Epithelial cell of esophagus (primary cell): Measurements from ENCODE around the gene DCUN1D4.

Experiments used
- DNase-seq: peaks from one replicate; pipeline ENCODE4 v3.0.0; 2010; ENCODE audit warnings: low read depth
- H3K4me3 ChIP-seq: 2 replicates; pipeline ENCODE4 v1.5.1; 2011; ENCODE audit warnings: mild to moderate bottlenecking, low read length, control low read depth
- CTCF ChIP-seq: IDR thresholded peaks from 2 replicates; pipeline ENCODE4 v1.5.1; 2011; ENCODE audit warnings: low read depth, mild to moderate bottlenecking, low read length, control low read depth, inconsistent platforms; ENCODE audit not compliant: insufficient read depth; ENCODE audit errors: missing control alignments

Gene DCUN1D4

GRCh38 chr4:51842554-51843308 lies at the start of gene DCUN1D4:
DCUN1D4 (plus strand) TSS chr4:51843153; CDS start chr4:51843243, 90 bp downstream.
- DNase-seq, result peak; percentile 100
- H3K4me3 ChIP-seq, result peak within 1 kb of the TSS; percentile 69
- peak; percentile 32 for TF ChIP-seq CTCF

DNA sequence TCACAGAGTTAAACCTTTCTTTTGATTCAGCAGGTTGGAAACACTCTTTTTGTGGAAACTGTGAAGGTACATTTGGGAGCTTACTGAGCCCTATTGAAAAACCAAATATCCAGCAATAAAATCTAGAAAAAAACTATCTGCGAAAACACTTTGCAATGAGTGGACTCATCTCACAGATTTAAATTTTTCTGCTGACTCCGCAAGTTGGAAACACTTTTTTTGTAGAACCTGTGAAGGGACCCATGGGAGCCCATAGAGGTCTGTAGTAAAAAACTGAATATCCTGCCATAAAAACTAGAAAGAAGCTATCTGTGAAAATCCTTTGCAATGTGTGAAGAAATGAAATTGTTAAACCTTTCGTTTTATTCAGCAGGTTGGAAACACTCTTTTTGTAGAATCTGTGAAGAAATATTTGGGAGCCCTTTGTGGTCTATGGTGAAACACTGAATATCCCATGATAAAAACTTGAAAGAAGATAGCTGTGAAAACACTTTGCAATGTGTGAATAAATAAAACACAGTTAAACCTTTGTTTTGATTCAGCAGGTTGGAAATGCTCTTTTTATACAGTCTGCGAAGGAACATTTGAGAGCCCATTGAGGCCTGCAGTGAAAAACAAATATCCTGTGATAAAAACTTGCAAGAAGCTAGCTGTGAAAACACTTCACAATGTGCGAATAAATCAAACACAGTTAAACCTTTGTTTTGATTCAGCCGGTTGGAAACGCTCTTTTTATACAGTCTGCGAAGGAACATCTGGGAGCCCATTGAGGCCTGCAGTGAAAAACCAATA lies 22.3 kb upstream of the DCUN1D4 start:
- no peak overlapping the region for H3K4me3 ChIP-seq
- no peak for TF ChIP-seq CTCF
- no peak for DNase-seq

DNA sequence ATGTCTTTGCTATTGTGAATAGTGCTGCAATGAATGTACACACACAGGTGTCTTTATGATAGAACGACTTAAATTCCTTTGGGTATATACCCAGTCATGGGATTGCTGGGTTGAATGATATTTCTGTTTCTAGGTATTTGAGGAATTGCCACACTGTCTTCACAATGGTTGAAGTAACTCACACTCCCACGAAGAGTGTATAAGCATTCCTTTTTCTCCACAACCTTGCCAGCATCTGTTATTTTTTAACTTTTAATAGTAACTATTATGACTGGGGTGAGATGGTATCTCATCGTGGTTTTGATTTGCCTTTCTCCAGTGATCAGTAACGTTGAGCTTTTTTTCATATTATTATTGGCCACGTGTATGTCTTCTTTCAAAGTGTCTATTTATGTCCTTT lies 17.6 kb upstream of the DCUN1D4 start:
- TF ChIP-seq CTCF, result no peak
- no peak for DNase-seq
- H3K4me3 ChIP-seq, result no peak overlapping the region

DNA sequence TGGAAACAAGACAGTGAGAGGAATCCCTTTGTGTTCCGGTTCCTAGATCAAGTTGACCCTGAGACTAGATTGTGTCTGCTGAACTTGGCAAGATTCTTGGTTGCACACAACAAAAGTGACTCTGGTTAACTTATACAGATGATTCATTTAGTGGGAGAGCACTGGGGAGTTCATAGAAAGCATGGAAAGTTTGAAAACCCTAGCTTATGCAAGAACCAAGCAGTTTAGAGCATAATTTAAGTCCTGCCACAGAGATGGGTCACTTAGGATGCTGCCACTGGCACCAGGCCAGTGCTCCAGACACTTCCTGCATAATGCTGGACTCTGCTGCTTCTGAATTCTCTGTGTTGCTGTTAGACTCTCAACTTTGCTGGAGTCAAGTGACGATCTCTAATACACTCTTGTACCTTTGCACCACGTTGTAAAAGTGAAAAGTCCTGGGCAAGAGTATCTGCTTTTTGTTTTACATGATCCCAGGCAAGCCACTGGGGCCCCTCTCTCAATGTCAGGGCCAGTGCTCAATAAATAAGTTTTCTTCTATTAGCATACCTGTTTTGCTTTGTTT lies 12.7 kb upstream of the DCUN1D4 start:
- H3K4me3 ChIP-seq, result no peak overlapping the region
- TF ChIP-seq CTCF, result no peak

DNA sequence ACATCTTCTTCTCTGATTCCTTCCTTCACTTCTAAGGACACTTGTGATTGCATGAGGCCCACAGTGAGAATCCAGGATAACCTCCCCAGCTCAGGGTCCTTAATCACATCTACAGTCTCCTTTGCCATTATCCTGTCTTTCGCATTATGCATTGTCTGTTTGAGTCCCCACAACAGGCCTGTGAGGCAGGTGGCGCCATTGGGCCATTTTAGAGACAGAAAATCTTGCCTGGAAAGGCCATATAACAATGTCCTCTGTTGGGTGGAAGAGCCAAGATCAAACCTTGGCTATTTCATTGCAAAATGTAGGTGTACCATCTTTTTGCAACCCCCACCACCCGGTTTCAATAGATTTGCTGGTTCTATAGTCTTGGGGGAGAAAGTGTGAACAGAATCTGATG lies 11.8 kb upstream of the DCUN1D4 start:
- TF ChIP-seq CTCF, result peak; percentile 81
- peak; percentile 64 for DNase-seq
- H3K4me3 ChIP-seq, result no peak overlapping the region

More for the DNA sequence above, 12.7 kb upstream of the DCUN1D4 start:
- DNase-seq, result no peak

- no peak for TF ChIP-seq CTCF
- DNase-seq, result no peak
- no peak overlapping the region for H3K4me3 ChIP-seq
Measured at GRCh38 chr4:51833236-51833635, 9.7 kb upstream of the DCUN1D4 start.
